Gastroesophageal sphincter (tissue), 4 donors: ENCODE data around the gene SEPTIN10. TPM values are rescaled to one million over a fixed set of nuclear protein-coding genes. Genes with fewer than 3 reads are reported as not detected.

Experiments used
- ATAC-seq: fragments of 150-250 bp; one replicate; pipeline ENCODE4 v1.9.1; 2016; ENCODE audit warnings: mild to moderate bottlenecking, moderate library complexity
- H3K27ac ChIP-seq, 4 donors: fragments of 200-600 bp; sonication (generic) in 3 of 4; 1 replicate in 3 of 4; 2 replicates in 1 of 4; pipeline ENCODE4 v1.5.1; 2016 to 2019
- H3K27me3 ChIP-seq: fragments of 200-600 bp; sonication (generic); one replicate; pipeline ENCODE4 v1.5.1; 2019
- H3K36me3 ChIP-seq, 2 donors: fragments of 200-600 bp; sonication (generic); one replicate each; pipeline ENCODE4 v1.5.1; 2019; ENCODE audit warnings: control low read depth in 1 of 2
- H3K4me1 ChIP-seq, 3 donors: fragments of 200-600 bp; sonication (generic); 1 replicate in 2 of 3; 2 replicates in 1 of 3; pipeline ENCODE4 v1.5.1; 2016 to 2019; ENCODE audit warnings: control low read depth in 2 of 3
- H3K4me3 ChIP-seq, 2 donors: fragments of 200-600 bp; sonication (generic); one replicate each; pipeline ENCODE4 v1.5.1; 2019; ENCODE audit warnings: mild to moderate bottlenecking in 1 of 2, moderate library complexity in 1 of 2
- H3K9me3 ChIP-seq, 3 donors: fragments of 200-600 bp; sonication (generic); one replicate each; pipeline ENCODE4 v1.5.1; 2017 to 2019; ENCODE audit warnings: control low read depth in 2 of 3
- EP300 ChIP-seq: sonication (generic); formaldehyde crosslinking; IDR thresholded peaks from one replicate; pipeline ENCODE4 v1.6.1; 2017; ENCODE audit warnings: antibody characterized with exemption, mild to moderate bottlenecking
- POLR2A ChIP-seq, 2 donors: fragments of 450-650 bp; IDR thresholded peaks; one replicate each; pipeline ENCODE4 v1.6.1; 2017; ENCODE audit warnings: antibody characterized with exemption in 2 of 2, mild to moderate bottlenecking in 2 of 2, moderate library complexity in 1 of 2
- POLR2AphosphoS5 ChIP-seq: sonication (generic); formaldehyde crosslinking; IDR thresholded peaks from one replicate; pipeline ENCODE4 v1.6.1; 2017; ENCODE audit warnings: antibody characterized with exemption
- WGBS, 2 donors: methylation state at CpG; one replicate each; pipeline ENCODE4 v1.1.5; 2018; ENCODE audit warnings: low coverage in 1 of 2; 5-methylcytosine and 5-hydroxymethylcytosine counted together
- total RNA-seq, 4 donors: library from RNA; depleted of rRNA; stranded (reverse); fragments of >200 nt; gene quantifications; one replicate each; pipeline ENCODE4 v1.1.0, GENCODE V29; 2016
- TF ChIP-seq, protein P1 (sequence below), 4 experiments: fragments of 200-600 bp in 2 of 4; fragments of 450-650 bp in 2 of 4; sonication (generic) in 1 of 4; IDR thresholded peaks; one replicate each; pipeline ENCODE4 v1.5.1; 2017 to 2019; ENCODE audit warnings: antibody characterized with exemption in 4 of 4, mild to moderate bottlenecking in 2 of 4, moderate library complexity in 2 of 4

The SEPTIN10 gene
- total RNA-seq, 4 donors from 2014 or later: 109 to 157 (median 137) TPM

DNA sequence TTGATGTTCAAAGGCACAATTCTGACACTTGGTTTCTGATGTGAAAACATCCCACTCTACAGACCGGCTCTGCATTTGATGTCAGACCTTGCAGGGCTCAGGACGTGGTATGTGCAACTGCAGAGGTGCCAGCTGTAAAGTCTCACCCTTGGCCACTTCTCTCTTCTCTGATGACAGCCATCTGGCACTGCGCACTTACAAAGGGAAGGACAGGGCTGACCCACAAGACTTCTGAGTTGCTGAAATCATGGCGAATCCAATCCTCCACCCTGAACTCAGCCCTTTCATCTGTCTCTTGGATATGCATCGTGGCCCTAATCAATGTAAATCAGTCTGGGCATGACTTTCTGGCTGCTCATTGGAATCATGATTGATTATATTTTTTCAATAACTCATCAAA is 82.5 kb downstream of the SEPTIN10 start:
- TF ChIP-seq POLR2A (IDR thresholded peaks at IDR 0.05): no peak
- no peak for TF ChIP-seq POLR2AphosphoS5
- no peak for TF ChIP-seq EP300
- no peaks in the 10 kb centered on the region for H3K9me3 ChIP-seq
- H3K4me1 ChIP-seq: peaks cover 0 to 8% (median 7%) of the 10 kb centered on the region in 3 donors
- WGBS, 2 donors: 85 to 89% methylated on average over 2 to 3 of the region's 5 CpGs
- ATAC-seq: no peak
- H3K36me3 ChIP-seq: no peaks in the 10 kb centered on the region
- H3K4me3 ChIP-seq: no peak overlapping the region
- H3K27ac ChIP-seq: no peak overlapping the region
- H3K27me3 ChIP-seq: no peaks in the 10 kb centered on the region

DNA sequence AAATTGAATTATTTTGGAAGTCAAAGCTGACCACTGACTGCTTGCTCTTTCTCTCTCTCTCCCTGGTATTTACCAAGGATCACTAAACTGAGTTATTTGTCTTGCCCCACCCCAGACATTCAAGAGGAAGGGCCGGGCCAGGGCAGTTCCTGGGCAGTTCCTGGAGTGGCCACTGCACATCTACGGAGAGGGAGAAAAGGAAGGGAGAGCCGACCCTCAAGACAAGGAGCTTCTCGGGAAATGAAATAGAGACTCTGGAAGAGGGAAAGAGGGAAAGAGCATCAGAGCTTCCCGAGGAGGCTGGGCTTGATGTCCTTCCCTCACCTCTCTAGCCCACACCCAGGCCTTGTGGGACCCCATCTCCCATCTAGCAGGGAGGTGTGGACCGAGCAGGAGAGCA is 83.1 kb downstream of the SEPTIN10 start:
- H3K27ac ChIP-seq: peak overlapping the region in 1 of 4 donors; percentile 24

DNA sequence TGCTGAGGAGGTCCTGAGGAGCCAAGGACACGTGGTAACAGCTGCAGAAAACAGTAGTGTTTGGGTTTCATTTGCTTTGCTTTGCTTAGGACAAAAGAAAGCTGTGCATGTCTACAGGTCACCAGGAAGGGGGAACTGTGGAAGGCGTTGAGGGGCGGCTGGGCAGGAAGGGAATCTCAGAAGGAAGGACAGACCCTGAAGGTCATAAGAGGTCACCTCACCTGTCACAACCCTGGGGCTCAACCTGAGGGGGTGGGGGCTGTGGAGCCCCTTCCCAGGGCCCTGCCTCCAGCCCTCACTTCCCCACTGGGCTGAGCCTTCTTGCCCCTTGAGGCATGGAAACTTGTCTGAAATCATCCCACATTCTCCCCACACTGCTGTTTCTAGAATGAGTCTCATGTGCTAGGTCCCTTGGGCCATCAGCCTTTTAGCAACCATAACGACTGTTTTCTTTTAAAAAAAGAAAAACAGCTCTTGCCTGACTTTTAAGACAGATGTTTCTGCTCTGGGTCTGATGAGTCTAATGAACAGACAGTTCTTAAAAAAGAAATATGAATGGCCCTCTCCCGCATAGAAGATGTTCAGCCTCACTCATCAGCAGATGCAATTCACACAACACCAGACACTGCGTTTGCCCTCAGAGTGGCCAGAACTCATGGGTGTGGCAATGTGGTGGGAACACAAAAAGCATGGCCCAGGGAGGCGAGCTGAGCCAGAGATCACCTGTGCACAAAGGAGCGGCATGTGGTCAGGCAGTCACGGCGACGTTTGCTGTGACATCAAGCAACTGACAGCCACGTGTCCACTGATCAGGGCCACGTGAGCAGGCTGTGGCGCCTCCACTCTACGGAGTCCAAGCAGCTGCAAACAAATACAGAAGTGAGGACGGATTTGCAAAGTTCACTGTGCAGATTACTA is 84.0 kb downstream of the SEPTIN10 start:
- peak; percentile 58 for ATAC-seq
- H3K27me3 ChIP-seq: no peaks in the 10 kb centered on the region
- H3K27ac ChIP-seq: peak overlapping the region in 3 of 4 donors; percentile 9 to 48 (median 24)
- H3K4me1 ChIP-seq: peaks cover 0 to 8% (median 7%) of the 10 kb centered on the region in 3 donors
- TF ChIP-seq, protein P1, sequence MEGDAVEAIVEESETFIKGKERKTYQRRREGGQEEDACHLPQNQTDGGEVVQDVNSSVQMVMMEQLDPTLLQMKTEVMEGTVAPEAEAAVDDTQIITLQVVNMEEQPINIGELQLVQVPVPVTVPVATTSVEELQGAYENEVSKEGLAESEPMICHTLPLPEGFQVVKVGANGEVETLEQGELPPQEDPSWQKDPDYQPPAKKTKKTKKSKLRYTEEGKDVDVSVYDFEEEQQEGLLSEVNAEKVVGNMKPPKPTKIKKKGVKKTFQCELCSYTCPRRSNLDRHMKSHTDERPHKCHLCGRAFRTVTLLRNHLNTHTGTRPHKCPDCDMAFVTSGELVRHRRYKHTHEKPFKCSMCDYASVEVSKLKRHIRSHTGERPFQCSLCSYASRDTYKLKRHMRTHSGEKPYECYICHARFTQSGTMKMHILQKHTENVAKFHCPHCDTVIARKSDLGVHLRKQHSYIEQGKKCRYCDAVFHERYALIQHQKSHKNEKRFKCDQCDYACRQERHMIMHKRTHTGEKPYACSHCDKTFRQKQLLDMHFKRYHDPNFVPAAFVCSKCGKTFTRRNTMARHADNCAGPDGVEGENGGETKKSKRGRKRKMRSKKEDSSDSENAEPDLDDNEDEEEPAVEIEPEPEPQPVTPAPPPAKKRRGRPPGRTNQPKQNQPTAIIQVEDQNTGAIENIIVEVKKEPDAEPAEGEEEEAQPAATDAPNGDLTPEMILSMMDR (IDR thresholded peaks at IDR 0.05): no peak
- TF ChIP-seq EP300 (no peak), POLR2A (IDR thresholded peaks at IDR 0.05) (no peak), POLR2AphosphoS5 (no peak)
- H3K9me3 ChIP-seq: no peaks in the 10 kb centered on the region
- whole genome bisulfite sequencing, 2 donors: 57 to 71% methylated on average over 6 to 14 of the region's 16 CpGs
- H3K36me3 ChIP-seq: no peaks in the 10 kb centered on the region
- H3K4me3 ChIP-seq: no peak overlapping the region

More for the DNA sequence above, 83.1 kb downstream of the SEPTIN10 start:
- Histone ChIP-seq H3K36me3 (no peaks in the 10 kb centered on the region), H3K4me3 (no peak overlapping the region), H3K27me3 (no peaks in the 10 kb centered on the region), H3K4me1 (peaks cover 0 to 8% (median 7%) of the 10 kb centered on the region in 3 donors), H3K9me3 (no peaks in the 10 kb centered on the region)
- ATAC-seq: no peak
- TF ChIP-seq, protein P1 (IDR thresholded peaks at IDR 0.05): no peak
- TF ChIP-seq EP300 (no peak), POLR2AphosphoS5 (no peak), POLR2A (IDR thresholded peaks at IDR 0.05) (no peak)
- WGBS, 2 donors: 73 to 80% methylated on average over 1 to 4 of the region's 6 CpGs

DNA sequence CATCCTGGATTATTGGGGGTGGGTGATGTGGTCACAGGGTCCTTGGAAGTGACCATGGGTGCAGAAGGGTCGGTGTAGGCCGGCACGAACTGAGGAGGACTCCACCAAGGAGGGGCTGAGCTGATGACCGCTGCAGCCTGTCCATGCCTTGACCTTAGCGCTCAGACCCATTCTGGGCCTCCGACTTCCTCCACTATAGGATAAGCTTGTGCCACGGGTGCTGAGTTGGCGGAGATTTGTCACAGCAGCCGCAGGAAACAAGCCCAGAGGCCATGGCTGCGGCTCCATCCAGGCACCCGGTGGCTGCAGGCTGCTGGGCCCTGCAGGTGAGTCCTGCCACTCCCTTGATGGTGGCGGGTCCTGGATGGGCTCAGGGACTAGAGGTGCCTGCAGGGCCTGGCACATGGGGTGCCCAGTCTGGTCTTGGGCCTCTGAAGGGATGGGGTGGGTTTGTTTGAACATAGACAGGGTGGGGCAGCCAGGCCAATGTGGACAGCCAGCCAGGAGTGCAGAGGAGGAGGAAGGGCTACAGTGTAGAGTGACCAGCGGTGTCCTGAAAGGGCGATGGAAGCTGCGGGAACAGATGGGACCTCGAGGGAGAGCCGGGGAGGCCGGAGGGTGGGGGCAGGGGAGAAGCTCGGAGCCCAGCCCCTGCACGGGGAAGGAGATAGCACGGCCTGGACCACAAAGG is 84.8 kb downstream of the SEPTIN10 start:
- 82 to 93% methylated on average over 3 to 9 of the region's 21 CpGs for WGBS, 2 donors
- Histone ChIP-seq H3K36me3 (no peaks in the 10 kb centered on the region), H3K27ac (peak overlapping the region in 1 of 4 donors; percentile 48), H3K9me3 (no peaks in the 10 kb centered on the region), H3K4me1 (peaks cover 0 to 8% (median 7%) of the 10 kb centered on the region in 3 donors), H3K27me3 (no peaks in the 10 kb centered on the region), H3K4me3 (no peak overlapping the region)
- TF ChIP-seq, protein P1 (IDR thresholded peaks at IDR 0.05): no peak
- no peak for TF ChIP-seq EP300
- TF ChIP-seq POLR2AphosphoS5: no peak
- no peak for TF ChIP-seq POLR2A (IDR thresholded peaks at IDR 0.05)
- peak; percentile 12 for ATAC-seq

DNA sequence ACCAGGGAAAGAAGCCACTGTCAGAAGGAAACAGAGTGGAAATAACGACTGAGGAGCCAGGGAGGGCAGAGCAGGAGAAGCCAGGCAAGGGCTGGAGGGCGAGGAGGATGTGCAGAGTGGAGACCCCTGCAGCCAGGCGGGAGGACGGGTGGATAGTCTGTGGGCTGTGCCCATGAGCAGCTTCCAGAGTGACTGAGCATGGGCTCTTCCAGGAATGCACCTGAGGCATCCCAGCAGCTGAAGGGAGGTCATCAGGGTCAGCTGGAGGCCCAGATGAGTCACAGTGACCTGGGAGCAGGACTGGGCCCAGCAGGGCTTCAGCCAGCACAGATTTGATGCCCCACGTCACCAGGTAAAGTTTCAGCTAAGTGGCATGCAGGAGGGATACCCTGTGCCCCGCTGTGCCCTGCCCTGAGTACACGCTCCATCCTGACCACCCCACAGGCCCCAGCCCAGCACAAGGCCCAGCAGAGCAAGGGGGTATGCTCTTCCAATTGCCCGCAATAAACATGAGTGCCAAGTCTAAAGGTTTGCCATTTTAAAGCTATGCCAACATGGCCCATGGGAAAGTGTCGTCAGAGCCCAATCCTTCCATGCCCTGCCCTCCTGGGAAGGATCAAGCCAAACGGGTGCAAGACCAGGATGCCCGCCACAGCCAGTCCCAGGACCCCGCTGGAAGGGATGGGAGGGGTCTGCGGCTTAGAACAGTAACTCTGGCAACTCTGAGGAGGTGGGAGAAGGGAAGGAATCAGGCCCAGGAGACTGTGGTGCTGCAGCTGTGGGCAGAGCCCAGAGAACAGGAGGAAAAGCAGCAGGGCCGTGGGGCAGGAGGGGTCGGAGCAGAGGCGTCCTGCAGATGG is 85.7 kb downstream of the SEPTIN10 start:
- no peak overlapping the region for H3K27ac ChIP-seq
- no peak overlapping the region for H3K4me3 ChIP-seq
- no peak for TF ChIP-seq POLR2AphosphoS5
- TF ChIP-seq, protein P1 (IDR thresholded peaks at IDR 0.05): no peak
- no peak for TF ChIP-seq EP300
- no peak for TF ChIP-seq POLR2A (IDR thresholded peaks at IDR 0.05)
- no peaks in the 10 kb centered on the region for H3K36me3 ChIP-seq
- no peaks in the 10 kb centered on the region for H3K9me3 ChIP-seq
- H3K4me1 ChIP-seq: peaks cover 0 to 8% (median 7%) of the 10 kb centered on the region in 3 donors
- 86 to 92% methylated on average over 1 to 9 of the region's 16 CpGs for WGBS, 2 donors
- no peaks in the 10 kb centered on the region for H3K27me3 ChIP-seq
- ATAC-seq: no peak
